Measurements from ENCODE around the gene RBPJL.

GRCh38 chr20:45346851-45347250, 40.2 kb downstream of the RBPJL start:
- TF ChIP-seq CTCF (IDR thresholded peaks at IDR 0.05): no peak
- no peak for TF ChIP-seq POLR2AphosphoS5 (IDR thresholded peaks at IDR 0.05)
- TF ChIP-seq POLR2A (IDR thresholded peaks at IDR 0.05): no peak
